GM12878 (cell line): ENCODE results near the gene CDYL. TPM values are rescaled to one million over a fixed set of nuclear protein-coding genes. Genes with fewer than 3 reads are reported as not detected.

ENCODE experiments used
- ATAC-seq: fragments of 200-7000 bp; cut with Tn5 transposase; 3 replicates; pipeline ENCODE4 v1.9.1; 2020; ENCODE audit warnings: mild to moderate bottlenecking, moderate library complexity
- BruUV-seq: library from RNA; stranded (reverse); fragments of 400-500 nt; replicated peaks from 2 replicates; lab custom pipeline; 2021; lab: Mats Ljungman, UMichigan
- CTCF ChIA-PET: fragments of 300-600 bp; sonication (Branson Sonifier 250); formaldehyde crosslinking; extraction: SDS; loops from one replicate; lab custom pipeline; 2021; ENCODE audit warnings: inconsistent platforms; lab: Yijun Ruan, JAX
- POLR2A ChIA-PET: fragments of 350-600 bp; formaldehyde crosslinking; extraction: SDS; loops from one replicate; lab custom pipeline; 2021; ENCODE audit warnings: inconsistent platforms; lab: Charles Lee
- RAD21 ChIA-PET: fragments of 300-600 bp; sonication (Branson Sonifier 250); formaldehyde crosslinking; loops from one replicate; lab custom pipeline; 2023; ENCODE audit warnings: antibody characterized with exemption; ENCODE audit not compliant: unreplicated experiment; lab: Charles Lee
- SMC1A ChIA-PET: fragments of 300-600 bp; sonication (Branson Sonifier 250); formaldehyde crosslinking; loops from one replicate; lab custom pipeline; 2023; ENCODE audit not compliant: unreplicated experiment, uncharacterized antibody; lab: Charles Lee
- DNase-seq: peaks from one replicate; pipeline ENCODE4 v3.0.0-alpha.2; 2011; ENCODE audit warnings: low read depth, low spot score
- FAIRE-seq: peaks from 3 replicates; lab custom pipeline; 2011; peaks lifted over from hg19 to GRCh38; lab: Jason Lieb, UNC
- H2AFZ ChIP-seq: 2 replicates; pipeline ENCODE4 v1.6.0; 2011; ENCODE audit warnings: low read depth, low read length, control low read depth; ENCODE audit not compliant: control insufficient read depth
- H3K27ac ChIP-seq: 2 replicates; pipeline ENCODE4 v1.5.1; 2011; ENCODE audit warnings: control low read depth; ENCODE audit not compliant: control insufficient read depth, insufficient read depth
- H3K27me3 ChIP-seq, 2 experiments: replicated peaks in 1 of 2; 2 replicates each; pipeline versions ENCODE4 v1.6.0 to v1.6.1; 2011; ENCODE audit warnings: low read length in 1 of 2; ENCODE audit not compliant: control insufficient read depth in 2 of 2, insufficient read depth in 2 of 2
- H3K36me3 ChIP-seq, 2 experiments: 2 replicates each; pipeline ENCODE4 v1.5.1; 2011; ENCODE audit warnings: low read length in 1 of 2; ENCODE audit not compliant: control insufficient read depth in 2 of 2, insufficient read depth in 2 of 2
- H3K4me1 ChIP-seq: 2 replicates; pipeline ENCODE4 v1.6.1; 2011; ENCODE audit warnings: mild to moderate bottlenecking, low read length, moderate library complexity, mixed read lengths; ENCODE audit not compliant: control insufficient read depth, insufficient read depth
- H3K4me2 ChIP-seq: 2 replicates; pipeline ENCODE4 v1.6.0; 2011; ENCODE audit warnings: control low read depth; ENCODE audit not compliant: control insufficient read depth, insufficient read depth
- H3K4me3 ChIP-seq: fragments of 200-600 bp; sonication (generic); 2 replicates; pipeline ENCODE4 v1.5.1; 2016
- H3K79me2 ChIP-seq: 2 replicates; pipeline ENCODE4 v1.6.0; 2011; ENCODE audit warnings: low read length; ENCODE audit not compliant: control insufficient read depth, insufficient read depth
- H3K9ac ChIP-seq: 2 replicates; pipeline ENCODE4 v1.8.0; 2011; ENCODE audit warnings: low read length, control low read depth, mixed read lengths; ENCODE audit not compliant: control insufficient read depth, insufficient read depth
- H3K9me3 ChIP-seq: replicated peaks from 3 replicates; pipeline ENCODE4 v1.5.1; 2011; ENCODE audit warnings: mild to moderate bottlenecking, low read length; ENCODE audit not compliant: control insufficient read depth, insufficient read depth
- H4K20me1 ChIP-seq: 2 replicates; pipeline ENCODE4 v1.6.0; 2011; ENCODE audit not compliant: control insufficient read depth, insufficient read depth
- BHLHE40 ChIP-seq, 2 experiments: fragments of 450-650 bp in 1 of 2; IDR thresholded peaks; 2 replicates each; pipeline ENCODE4 v1.6.1; 2011 to 2017; ENCODE audit warnings: low read depth in 2 of 2, borderline replicate concordance in 1 of 2, improper control_type of control experiment in 1 of 2, low read length in 1 of 2, mild to moderate bottlenecking in 1 of 2
- CEBPZ ChIP-seq: fragments of 150-350 bp; IDR thresholded peaks from 2 replicates; pipeline ENCODE4 v1.6.1; 2016; ENCODE audit warnings: low read depth, low read length
- DPF2 ChIP-seq: fragments of 450-650 bp; IDR thresholded peaks from 2 replicates; pipeline ENCODE4 v1.6.1; 2017; ENCODE audit warnings: mild to moderate bottlenecking
- IKZF1 ChIP-seq: fragments of 450-650 bp; conservative IDR thresholded peaks from 2 replicates; pipeline ENCODE4 v1.6.1; 2017; ENCODE audit warnings: antibody characterized with exemption, mild to moderate bottlenecking
- KLF5 ChIP-seq: fragments of 450-650 bp; IDR thresholded peaks from 2 replicates; pipeline ENCODE4 v1.6.1; 2014; ENCODE audit warnings: mild to moderate bottlenecking; ENCODE audit not compliant: partially characterized antibody
- MXI1 ChIP-seq: fragments of 150-350 bp; IDR thresholded peaks from 2 replicates; pipeline ENCODE4 v1.6.1; 2011; ENCODE audit warnings: low read depth, mild to moderate bottlenecking, inconsistent platforms, low read length, improper control_type of control experiment
- NKRF ChIP-seq: fragments of 450-650 bp; conservative IDR thresholded peaks from 2 replicates; pipeline ENCODE4 v1.6.1; 2017; ENCODE audit warnings: mild to moderate bottlenecking, moderate library complexity
- POLR2AphosphoS5 ChIP-seq: IDR thresholded peaks from 2 replicates; pipeline ENCODE4 v1.6.1; 2011; ENCODE audit warnings: mild to moderate bottlenecking, low read length, inconsistent platforms
- RAD21 ChIP-seq: IDR thresholded peaks from 2 replicates; pipeline ENCODE4 v1.6.1; 2011; ENCODE audit warnings: mild to moderate bottlenecking, low read depth, low read length, moderate library complexity; ENCODE audit not compliant: insufficient read depth
- SIX5 ChIP-seq: IDR thresholded peaks from 2 replicates; pipeline ENCODE4 v1.6.1; 2011; ENCODE audit warnings: mild to moderate bottlenecking, low read depth, low read length, moderate library complexity; ENCODE audit not compliant: severe bottlenecking
- YBX1 ChIP-seq: fragments of 450-650 bp; IDR thresholded peaks from 2 replicates; pipeline ENCODE4 v1.6.1; 2016; ENCODE audit warnings: antibody characterized with exemption
- YY1 ChIP-seq: IDR thresholded peaks from 2 replicates; pipeline ENCODE4 v1.6.1; 2011; ENCODE audit warnings: low read depth, mild to moderate bottlenecking, low read length
- WGBS: methylation state at CpG from one replicate; pipeline ENCODE4 v1.1.6; 2016; ENCODE audit warnings: low lambda C conversion rate; ENCODE audit not compliant: insufficient replicate concordance, insufficient coverage; ENCODE audit errors: missing lambda C conversion rate; 5-methylcytosine and 5-hydroxymethylcytosine counted together
- in situ Hi-C: fragments of 300-500 bp; cut with MboI; formaldehyde crosslinking; loops from 9 replicates; pipeline ENCODE4 v1.14.3; 2018; ENCODE audit warnings: mixed read lengths
- intact Hi-C: fragments of 100-400 bp; cut with micrococcal nuclease; formaldehyde crosslinking; loops from one replicate; pipeline ENCODE4 v1.14.2; 2022; ENCODE audit not compliant: unreplicated experiment
- polyA plus RNA-seq, 11 experiments: library from polyadenylated mRNA; depleted of rRNA in 4 of 11; unstranded in 6 of 11; stranded (reverse) in 5 of 11; fragments of >200 nt; fragmentation: Nextera tagmentation in 4 of 11; fragmentation: Illumina TruSeq in 1 of 11; extraction: Ambion mirVana in 4 of 11; extraction: Trizol in 1 of 11; gene quantifications; 1 replicate in 1 of 11; 2 replicates in 10 of 11; pipeline versions ENCODE4 v1.2.1 to v1.2.3, GENCODE V29; 2011 to 2016; ENCODE audit warnings: inconsistent platforms in 2 of 11, missing spikeins in 2 of 11, low read depth in 1 of 11
- total RNA-seq, 4 experiments: library from RNA; depleted of rRNA in 3 of 4; stranded (reverse); fragments of >200 nt in 3 of 4; fragmentation: Illumina TruSeq in 1 of 4; extraction: Trizol in 1 of 4; gene quantifications; 2 replicates each; pipeline versions ENCODE4 v1.2.1 to v1.2.3, GENCODE V29; 2013 to 2021
- TF ChIP-seq, protein P1 (sequence below): fragments of 450-650 bp; formaldehyde crosslinking; IDR thresholded peaks from 2 replicates; pipeline ENCODE4 v1.4.0; 2020; ENCODE audit warnings: mild to moderate bottlenecking, moderate library complexity

Gene CDYL
- total and polyA plus RNA-seq, 10 of the 15 experiments (the other 5 are each of a cell fraction or from before 2014, with no cell fraction given), result 9.3 to 61.2 (median 28.5) TPM

DNA sequence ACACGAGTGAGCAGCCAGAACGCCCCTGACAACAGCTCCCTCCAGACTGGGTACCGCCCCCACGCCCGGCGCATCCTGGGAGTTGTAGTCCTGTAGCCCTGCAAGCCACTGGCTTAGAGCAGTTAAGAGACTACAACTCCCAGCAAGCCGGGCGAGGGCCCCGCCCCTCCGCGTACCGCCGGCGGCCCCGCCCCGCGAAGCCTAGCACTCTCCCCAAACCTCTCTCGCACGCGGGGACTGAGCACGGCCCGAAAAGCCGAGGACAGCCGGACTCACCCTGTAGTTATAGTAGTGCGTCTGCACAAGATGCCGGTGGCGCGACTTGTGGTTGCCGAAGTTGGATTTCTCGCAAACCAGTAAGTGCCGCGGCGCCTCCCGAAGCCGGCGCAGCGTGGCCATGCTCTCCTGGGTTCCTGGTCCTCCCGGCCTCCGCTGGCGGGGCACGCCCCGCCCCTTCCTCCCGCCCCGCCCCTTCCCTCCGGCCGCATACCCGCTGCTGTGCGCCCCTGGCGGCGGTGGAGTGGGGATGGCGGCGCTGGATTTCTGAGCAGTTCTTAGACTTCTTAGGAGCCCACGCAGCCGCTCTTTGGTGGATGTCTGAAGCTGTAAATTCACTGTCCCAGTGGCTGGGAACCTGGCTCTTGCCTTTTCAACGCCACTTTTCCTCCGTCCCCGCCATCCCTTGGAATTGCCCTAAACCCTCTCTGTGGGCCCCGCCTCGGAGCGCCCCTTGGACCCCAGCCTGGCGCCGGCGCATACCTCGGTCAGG lies 227.6 kb downstream of the CDYL start, which contains the start of gene RPP40:
RPP40 (minus strand) TSS at position 434 of the 769 bp plus-strand sequence; CDS start at position 399, 35 bp downstream.
- Histone ChIP-seq H4K20me1 (no peaks in the 10 kb centered on the region), H3K36me3 (no peaks in the 10 kb centered on the region), H3K9ac (peak within 1 kb of the TSS; percentile 70), H3K9me3 (no peaks in the 10 kb centered on the region), H3K4me2 (peak within 1 kb of the TSS; percentile 87), H3K4me1 (no peaks in the 10 kb centered on the region; the same call in 1 of the 2 replicates), H2AFZ (peak within 1 kb of the TSS; percentile 97), H3K79me2 (no peaks in the 10 kb centered on the region), H3K4me3 (peak within 1 kb of the TSS; percentile 81), H3K27ac (peak within 1 kb of the TSS; percentile 43), H3K27me3 (no peaks in the 10 kb centered on the region)
- ATAC-seq (peak; percentile 96), DNase-seq (peak; percentile 83), FAIRE-seq (peak; percentile 87)
- in situ Hi-C loops (no loop called here), intact Hi-C loops (loop anchor here (2.0 kb wide), 1 partner anchor 227 kb away; the partner anchor contains the start of gene CDYL)
- no TSS peak for BruUV-seq
- ChIA-PET RAD21 (interaction anchor here (0.9 to 1.4 kb wide), 4 partner anchors 11 to 228 kb away, joined by 3 to 4 read pairs (median 3); partner anchors contain the start of gene CDYL), POLR2A (interaction anchor here (0.6 to 0.7 kb wide), 2 partner anchors 234 to 1768 kb away, joined by 3 to 5 read pairs; no protein-coding TSS in a partner anchor), SMC1A (interaction anchor here (0.5 to 1.0 kb wide), 2 partner anchors 13 to 15 kb away, joined by 3 read pairs; no protein-coding TSS in a partner anchor), CTCF (interaction anchor here (0.6 to 1.6 kb wide), 7 partner anchors 9 to 946 kb away, joined by 3 to 5 read pairs (median 3); partner anchors contain the start of genes FARS2 and LYRM4)
- WGBS, result under 1% methylated on average over 52 of the region's 64 CpGs
- peak; percentile 91 for TF ChIP-seq YY1
- TF ChIP-seq, protein P1, sequence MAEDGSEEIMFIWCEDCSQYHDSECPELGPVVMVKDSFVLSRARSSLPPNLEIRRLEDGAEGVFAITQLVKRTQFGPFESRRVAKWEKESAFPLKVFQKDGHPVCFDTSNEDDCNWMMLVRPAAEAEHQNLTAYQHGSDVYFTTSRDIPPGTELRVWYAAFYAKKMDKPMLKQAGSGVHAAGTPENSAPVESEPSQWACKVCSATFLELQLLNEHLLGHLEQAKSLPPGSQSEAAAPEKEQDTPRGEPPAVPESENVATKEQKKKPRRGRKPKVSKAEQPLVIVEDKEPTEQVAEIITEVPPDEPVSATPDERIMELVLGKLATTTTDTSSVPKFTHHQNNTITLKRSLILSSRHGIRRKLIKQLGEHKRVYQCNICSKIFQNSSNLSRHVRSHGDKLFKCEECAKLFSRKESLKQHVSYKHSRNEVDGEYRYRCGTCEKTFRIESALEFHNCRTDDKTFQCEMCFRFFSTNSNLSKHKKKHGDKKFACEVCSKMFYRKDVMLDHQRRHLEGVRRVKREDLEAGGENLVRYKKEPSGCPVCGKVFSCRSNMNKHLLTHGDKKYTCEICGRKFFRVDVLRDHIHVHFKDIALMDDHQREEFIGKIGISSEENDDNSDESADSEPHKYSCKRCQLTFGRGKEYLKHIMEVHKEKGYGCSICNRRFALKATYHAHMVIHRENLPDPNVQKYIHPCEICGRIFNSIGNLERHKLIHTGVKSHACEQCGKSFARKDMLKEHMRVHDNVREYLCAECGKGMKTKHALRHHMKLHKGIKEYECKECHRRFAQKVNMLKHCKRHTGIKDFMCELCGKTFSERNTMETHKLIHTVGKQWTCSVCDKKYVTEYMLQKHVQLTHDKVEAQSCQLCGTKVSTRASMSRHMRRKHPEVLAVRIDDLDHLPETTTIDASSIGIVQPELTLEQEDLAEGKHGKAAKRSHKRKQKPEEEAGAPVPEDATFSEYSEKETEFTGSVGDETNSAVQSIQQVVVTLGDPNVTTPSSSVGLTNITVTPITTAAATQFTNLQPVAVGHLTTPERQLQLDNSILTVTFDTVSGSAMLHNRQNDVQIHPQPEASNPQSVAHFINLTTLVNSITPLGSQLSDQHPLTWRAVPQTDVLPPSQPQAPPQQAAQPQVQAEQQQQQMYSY (CRISPR knock-in tag), result no peak
- TF ChIP-seq IKZF1, result peak; percentile 85
- no peak for TF ChIP-seq POLR2AphosphoS5
- no peak for TF ChIP-seq CEBPZ
- peak; percentile 40 to 82; a peak in 2 of 4 replicates for TF ChIP-seq BHLHE40 (IDR thresholded peaks at IDR 0.05; ENCODE audit: borderline replicate concordance in 1 of 2, low read depth in 2 of 2, low read length in 1 of 2)
- peak; percentile 98 for TF ChIP-seq MXI1
- TF ChIP-seq RAD21, result peak; percentile 55
- TF ChIP-seq YBX1, result no peak
- TF ChIP-seq SIX5, result peak; percentile 95
- peak; percentile 55 for TF ChIP-seq KLF5
- peak; percentile 97 for TF ChIP-seq NKRF
- no peak for TF ChIP-seq DPF2
